Neural progenitor cell (in vitro differentiated cells): Measurements from ENCODE around the gene TXK.

Experiments used
- EZH2 ChIP-seq: fragments of 200-600 bp; sonication (generic); IDR thresholded peaks from 2 replicates; pipeline ENCODE4 v1.6.1; 2017; ENCODE audit warnings: antibody characterized with exemption, mild to moderate bottlenecking, moderate library complexity
- EZH2phosphoT487 ChIP-seq: fragments of 200-600 bp; sonication (generic); IDR thresholded peaks from 2 replicates; pipeline ENCODE4 v1.6.1; 2017; ENCODE audit warnings: antibody characterized with exemption
- TF ChIP-seq, protein P1 (sequence below): fragments of 200-600 bp; sonication (generic); IDR thresholded peaks from 2 replicates; pipeline ENCODE4 v1.5.1; 2017; ENCODE audit warnings: antibody characterized with exemption, mild to moderate bottlenecking

DNA sequence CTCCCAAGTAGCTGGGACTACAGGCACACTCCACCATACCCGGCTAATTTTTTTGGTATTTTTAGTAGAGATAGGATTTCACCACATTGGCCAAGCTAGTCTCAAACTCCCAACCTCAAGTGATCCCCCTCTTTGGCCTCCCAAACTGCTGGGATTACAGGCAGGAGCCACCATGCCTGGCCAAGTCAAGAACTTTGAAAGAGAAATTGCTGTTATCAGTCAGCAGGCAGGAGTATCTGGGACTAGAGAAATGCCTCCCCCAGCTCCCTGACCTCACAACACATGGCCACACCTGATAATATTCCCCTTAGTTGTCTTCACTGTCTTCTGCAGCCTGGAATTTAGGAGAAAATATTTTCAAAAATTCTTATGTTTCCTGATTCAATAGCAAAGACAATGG, 7.4 kb downstream of the TXK start:
- TF ChIP-seq, protein P1, sequence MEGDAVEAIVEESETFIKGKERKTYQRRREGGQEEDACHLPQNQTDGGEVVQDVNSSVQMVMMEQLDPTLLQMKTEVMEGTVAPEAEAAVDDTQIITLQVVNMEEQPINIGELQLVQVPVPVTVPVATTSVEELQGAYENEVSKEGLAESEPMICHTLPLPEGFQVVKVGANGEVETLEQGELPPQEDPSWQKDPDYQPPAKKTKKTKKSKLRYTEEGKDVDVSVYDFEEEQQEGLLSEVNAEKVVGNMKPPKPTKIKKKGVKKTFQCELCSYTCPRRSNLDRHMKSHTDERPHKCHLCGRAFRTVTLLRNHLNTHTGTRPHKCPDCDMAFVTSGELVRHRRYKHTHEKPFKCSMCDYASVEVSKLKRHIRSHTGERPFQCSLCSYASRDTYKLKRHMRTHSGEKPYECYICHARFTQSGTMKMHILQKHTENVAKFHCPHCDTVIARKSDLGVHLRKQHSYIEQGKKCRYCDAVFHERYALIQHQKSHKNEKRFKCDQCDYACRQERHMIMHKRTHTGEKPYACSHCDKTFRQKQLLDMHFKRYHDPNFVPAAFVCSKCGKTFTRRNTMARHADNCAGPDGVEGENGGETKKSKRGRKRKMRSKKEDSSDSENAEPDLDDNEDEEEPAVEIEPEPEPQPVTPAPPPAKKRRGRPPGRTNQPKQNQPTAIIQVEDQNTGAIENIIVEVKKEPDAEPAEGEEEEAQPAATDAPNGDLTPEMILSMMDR: no peak
- TF ChIP-seq EZH2 (no peak), EZH2phosphoT487 (no peak)
